OCI-M2 (cell line): ENCODE measurements around the gene SRPK2.
"Not testable (repeated sequence)": the region's sequence is repeated elsewhere in the genome, so short reads cannot be mapped to it uniquely, and the experiment has no call there.

Experiments
- DNase-seq: peaks from one replicate; lab custom pipeline; 2025; ENCODE audit not compliant: unreplicated experiment; lab: John Stamatoyannopoulos, UW

SRPK2 gene

DNA sequence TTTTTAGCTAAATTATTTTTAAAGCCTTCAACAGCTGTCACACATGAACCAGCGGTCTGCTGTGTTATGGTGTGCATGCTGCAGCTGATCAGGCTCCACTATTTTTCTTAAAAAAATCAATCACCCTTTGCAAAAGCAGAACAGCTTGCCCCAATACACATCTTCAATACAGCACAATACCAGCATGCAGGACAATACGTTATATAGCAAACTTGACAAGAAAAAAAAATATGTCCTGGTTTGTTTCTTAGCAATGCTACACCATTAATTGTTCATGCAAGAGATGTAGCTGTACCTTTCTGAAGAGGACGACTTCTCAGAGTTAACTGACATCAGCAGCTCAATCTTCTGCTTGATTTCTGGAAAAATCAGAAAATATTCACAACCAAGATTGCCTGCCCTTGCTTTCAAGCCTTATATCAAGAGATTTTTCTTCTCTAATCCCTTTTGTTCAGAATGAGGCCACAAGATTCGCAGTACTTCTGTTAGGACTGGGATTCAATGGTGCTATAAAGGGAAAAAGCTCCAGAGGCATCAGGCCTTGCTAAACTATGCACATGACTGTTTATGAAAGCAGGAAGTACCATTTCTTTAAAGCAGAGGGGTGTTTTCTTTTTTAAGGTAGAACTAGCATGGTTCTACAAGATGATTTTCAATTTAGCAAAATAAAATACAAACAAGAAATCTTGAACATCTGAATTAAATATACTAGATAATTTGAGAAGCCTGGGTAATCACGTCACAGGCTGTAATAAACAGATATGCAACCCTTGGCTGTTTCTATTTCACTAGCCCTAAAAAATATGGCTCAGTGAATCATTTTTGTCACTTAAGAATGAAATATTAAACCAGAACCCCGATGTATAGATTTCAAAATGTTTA, 120.0 kb downstream of the SRPK2 start:
- DNase-seq = no peak

DNA sequence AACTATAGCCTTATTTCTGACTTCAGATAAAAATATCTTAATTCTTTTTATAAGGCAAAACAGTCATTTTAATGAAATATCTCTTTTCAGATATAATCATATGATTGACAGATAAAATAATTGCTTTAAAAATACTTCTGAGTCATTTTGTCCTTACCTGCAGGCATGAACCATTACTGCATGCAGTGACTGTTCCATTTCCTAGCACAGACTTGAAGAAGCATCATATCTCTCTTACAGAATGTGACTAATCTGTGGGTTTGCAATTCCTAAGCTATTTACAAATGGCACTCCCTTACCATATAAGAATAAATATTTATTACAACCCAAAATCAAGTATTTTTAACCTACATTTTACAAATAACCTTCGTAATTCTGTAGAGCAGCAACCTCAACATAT, 120.7 kb downstream of the SRPK2 start:
- no peak for DNase-seq

DNA sequence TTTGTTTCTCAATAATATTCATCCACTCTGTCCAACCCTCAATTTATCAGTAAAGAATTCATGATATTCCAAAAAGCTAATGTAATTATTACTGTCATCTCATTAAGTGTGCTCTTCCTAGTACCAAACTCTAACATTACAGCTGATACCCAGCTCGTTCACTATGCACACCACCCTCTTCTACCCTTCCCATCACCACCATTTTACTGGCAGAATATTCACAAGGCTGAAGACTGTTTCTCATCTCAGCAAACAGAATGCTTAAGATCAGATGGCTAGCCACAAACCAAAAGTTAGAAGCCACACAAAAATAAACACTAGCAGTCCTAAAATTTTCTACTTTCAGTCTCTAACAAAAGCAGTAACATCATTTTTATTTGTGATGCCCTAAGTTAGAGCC, 121.5 kb downstream of the SRPK2 start:
- DNase-seq = no peak

DNA sequence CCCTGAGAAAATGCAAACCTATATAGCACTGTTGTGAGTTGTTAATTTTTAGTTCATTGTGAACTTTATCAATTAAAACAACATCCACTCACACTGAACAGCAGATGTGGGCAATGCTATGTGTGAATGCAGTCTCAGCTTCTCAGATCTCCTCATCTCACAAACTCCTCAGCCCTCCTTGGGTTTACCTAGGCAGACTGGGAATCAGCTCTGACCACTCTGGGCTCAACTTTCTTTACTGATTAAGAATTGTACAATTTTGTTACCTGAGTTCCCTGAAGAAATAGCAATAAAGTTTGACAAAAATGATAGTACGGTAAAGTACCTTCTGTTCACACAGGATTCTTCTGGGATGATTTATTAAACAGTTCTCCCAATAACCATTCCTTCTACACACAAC, 124.0 kb downstream of the SRPK2 start:
- DNase-seq = no peak

DNA sequence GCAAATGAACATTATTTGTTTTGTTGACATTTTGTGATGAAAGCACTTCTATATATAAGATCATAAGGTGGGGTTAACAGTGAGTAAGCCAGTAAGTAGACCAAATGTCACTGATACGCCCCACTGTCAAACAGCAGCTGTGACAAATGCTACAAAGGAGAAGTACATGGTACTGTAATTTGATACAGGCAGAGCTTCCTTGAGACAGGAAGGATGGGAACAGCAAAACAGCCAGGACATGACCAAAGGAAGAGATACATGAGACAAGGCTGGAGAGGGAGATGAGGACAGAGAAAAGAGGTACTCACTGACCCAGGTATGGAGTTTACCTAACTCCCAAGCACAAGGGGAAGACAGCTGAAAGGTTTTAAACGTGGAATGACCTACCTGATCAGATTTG, 127.0 kb downstream of the SRPK2 start:
- no peak for DNase-seq

DNA sequence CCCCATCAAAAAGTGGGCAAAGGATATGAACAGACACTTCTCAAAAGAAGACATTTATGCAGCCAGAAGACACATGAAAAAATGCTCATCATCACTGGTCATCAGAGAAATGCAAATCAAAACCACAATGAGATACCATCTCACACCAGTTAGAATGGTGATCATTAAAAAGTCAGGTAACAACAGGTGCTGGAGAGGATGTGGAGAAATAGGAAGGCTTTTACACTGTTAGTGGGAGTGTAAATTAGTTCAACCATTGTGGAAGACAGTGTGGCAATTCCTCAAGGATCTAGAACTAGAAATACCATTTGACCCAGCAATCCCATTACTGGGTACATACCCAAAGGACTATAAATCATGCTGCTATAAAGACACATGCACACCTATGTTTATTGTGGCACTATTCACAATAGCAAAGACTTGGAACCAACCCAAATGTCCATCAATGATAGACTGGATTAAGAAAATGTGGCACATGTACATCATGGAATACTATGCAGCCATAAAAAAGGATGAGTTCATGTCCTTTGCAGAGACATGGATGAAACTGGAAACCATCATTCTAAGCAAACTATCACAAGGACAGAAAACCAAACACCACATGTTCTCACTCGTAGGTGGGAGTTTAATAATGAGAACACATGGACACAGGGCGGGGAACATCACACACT, 128.4 kb downstream of the SRPK2 start:
- DNase-seq = not testable (repeated sequence)

DNA sequence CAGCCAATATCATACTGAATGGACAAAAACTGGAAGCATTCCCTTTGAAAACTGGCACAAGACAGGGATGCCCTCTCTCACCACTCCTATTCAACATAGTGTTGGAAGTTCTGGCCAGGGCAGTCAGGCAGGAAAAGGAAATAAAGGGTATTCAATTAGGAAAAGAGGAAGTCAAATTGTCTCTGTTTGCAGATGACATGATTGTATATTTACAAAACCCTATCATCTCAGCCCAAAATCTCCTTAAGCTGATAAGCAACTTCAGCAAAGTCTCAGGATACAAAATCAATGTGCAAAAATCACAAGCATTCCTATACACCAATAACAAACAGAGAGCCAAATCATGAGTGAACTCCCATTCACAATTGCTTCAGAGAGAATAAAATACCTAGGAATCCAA, 129.8 kb downstream of the SRPK2 start:
- DNase-seq = not testable (repeated sequence)

DNA sequence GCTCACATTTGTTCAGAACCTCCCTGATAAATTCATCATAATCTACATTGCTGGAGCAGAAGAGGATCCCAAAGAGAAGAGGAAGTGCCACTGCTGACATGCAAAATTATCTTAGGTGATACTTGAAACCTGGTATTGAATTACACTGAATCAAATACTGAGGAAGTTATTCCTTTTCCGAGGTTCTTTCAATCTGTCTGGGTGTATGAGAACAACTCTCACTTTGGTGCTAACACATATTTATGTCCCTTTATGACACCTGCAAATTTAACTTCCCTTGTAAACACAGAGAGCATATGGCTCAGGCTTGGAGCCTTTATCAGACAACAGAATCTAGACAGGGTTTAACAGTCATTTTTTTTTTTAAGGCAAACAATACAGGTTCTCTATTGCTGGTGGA, 131.4 kb downstream of the SRPK2 start:
- no peak for DNase-seq

DNA sequence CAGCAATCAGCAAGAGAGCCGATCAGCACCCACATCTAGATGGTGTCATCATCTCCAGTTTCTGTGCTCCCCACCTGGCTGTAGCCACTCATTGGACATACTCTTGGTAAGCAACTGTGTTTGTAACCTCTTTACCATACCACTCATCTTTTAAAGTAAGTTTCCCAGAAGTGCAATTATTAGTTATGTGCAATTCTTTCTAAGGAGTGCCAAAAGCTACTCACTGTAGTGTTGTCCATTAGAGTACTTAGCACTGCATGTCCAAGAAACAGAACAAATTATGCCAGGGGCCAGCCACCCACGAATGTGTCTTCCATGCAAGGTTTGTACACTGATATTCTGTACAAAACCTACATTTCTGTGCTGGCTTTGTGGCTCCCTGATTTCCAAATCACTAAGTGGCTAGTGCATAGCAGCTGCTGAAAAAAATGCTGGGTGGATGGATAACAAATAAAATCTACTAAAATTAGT, 131.9 kb downstream of the SRPK2 start:
- DNase-seq = no peak

DNA sequence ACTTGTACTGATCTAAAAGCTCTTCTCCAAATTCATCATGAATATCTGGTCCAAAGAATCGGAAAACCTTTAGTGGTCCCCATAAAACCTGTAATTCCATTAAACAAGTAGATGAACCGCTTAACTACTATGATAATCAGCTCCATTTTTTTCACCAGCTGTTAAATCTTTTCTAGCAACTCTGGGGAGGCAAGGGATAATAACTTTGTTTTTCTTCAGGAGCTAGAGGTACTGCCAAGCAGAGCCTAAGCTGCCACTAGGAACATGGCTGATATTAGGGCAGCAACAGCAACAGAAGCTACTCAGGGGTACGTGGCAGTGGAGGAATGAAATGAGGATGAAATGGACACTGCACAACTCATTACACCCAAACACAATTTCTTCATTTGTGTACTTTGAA, 138.0 kb downstream of the SRPK2 start:
- DNase-seq = no peak

DNA sequence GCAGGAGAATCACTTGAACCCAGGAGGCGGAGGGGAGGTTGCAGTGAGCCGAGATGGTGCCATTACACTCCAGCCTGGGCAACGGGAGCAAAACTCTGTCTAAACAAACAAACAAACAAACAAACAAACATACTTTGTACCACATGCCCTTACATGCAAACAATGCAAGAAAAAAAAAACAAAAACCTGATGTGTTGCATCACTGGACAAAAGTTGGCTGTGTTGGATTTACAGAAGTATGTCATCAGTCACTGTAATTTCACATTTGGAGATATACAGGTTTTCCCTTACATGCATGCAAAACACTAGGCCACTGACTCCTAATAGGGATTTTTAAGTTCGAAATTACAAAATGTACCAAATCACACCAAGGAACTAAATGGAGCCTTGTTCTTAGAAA, 138.5 kb downstream of the SRPK2 start:
- no peak for DNase-seq

DNA sequence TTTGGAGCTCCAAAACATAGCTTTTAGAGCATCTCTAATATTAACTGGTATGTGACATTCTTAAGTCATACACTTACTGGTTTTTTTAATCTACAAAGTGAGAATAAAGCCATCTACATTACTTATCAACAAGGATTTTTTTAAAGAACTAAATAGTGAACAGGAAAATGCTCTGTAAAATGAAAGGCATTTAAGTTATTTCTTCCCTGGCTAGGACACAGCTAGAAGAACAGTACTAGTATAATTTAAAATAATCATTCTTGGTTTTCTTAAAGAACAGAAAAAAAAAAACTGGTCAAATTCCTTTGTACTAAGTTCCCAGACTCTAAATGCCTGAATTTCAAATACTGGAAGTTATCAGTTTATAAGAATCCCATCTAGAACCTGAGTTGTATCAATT, 139.5 kb downstream of the SRPK2 start:
- DNase-seq = no peak

DNA sequence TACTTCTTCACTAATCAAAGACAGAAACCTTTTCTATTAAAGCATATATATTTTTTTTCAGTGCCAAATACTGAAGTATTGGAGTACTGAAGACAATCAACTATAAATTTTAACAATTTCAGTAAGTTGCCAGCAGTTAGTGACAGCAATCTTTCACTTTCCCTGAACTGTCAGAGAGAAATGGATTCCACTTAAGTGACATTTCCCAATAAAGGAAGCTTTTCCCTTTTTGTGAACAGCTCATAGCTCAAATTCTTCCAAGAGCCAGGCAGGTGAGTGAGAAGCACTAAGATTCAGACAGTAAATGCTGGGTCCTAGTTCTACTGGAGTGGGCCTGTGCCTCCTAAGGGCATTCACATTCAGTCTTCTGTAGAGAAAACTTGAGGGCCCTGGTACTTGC, 142.0 kb downstream of the SRPK2 start:
- no peak for DNase-seq

DNA sequence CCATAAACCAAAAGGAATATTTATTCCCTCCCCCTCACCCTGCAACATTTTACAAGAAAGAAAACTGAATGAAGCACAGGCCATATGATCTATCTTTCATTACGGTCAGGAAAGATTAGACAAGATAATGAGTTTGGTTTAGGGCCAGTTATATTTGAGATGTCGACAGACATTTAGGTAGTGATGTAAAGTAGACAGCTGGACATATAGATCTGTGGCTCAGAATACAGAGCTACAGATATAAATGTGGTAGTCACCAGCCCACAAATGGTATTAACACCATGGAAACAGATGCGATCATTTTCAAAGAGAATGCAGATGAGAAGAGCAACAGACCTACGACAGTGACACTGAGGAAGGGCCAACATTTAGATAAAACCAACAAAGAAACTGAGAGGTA, 142.5 kb downstream of the SRPK2 start:
- no peak for DNase-seq

DNA sequence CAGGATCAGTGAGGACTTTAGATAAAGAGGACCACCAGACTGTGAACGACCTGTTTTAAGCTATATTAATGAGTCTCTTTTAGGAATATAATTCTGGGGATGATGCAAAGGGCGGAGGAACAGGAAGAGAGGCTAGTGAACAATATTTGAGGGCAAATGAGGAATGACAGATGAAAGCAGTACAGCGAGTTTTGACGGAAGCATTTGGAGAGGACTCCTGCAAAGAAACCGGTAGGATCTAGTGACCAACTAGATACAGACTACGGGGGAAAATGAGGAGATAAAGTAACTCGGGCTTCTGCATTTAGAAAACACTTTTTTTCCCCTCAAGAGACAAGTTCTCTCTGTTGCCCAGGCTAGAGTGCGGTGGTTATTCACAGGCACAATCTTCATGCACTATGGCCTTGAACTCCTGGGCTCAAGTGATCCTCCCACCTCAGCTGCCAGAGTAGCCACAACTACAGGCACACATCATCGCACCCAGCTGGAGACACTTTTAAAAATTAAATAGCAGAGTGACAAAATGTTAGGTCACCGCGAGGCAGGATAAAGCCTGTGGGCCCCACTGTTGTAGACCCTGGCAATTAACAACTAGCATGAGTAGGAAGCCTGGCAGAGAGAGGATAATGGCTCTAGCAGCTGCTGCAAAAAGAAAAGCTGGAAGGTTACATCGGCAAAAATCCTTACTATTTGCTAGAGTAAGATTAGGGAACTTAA, 143.2 kb downstream of the SRPK2 start:
- DNase-seq = no peak

DNA sequence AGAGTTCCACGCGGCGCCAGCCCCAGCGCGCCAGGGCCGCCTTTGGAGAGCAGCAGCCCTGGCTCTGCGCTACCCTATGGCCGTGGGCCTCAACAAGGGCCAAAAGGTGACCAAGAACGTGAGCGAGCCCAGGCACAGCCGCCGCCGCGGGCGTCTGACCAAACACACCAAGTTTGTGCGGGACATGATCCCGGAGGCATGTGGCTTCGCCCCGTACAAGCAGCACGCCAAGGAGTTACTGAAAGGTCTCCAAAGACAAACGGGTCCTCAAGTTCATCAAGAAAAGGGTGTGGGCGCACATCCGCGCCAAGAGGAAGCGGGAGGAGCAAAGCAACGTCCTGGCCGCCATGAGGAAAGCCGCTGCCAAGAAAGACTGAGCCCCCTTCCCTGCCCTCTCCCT, 144.1 kb downstream of the SRPK2 start:
- DNase-seq = no peak

DNA sequence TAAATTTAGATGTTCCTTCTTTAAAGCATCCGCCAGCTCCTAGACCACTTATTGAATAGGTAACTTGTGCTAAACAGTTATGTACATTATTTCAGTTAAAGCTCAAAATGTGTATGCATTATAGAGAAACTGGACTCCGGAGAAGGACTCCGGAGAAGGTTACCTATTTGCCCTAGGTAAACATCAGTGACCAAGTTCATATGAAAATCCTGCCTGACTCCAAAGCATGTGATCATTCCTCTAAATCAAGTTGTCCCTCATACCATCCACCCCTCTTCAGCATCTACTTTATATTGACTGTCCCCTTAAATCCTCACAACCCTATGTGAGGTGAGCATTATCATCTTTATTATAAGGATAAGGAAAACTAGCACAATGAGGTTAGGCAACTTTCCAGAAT, 147.5 kb downstream of the SRPK2 start:
- no peak for DNase-seq

DNA sequence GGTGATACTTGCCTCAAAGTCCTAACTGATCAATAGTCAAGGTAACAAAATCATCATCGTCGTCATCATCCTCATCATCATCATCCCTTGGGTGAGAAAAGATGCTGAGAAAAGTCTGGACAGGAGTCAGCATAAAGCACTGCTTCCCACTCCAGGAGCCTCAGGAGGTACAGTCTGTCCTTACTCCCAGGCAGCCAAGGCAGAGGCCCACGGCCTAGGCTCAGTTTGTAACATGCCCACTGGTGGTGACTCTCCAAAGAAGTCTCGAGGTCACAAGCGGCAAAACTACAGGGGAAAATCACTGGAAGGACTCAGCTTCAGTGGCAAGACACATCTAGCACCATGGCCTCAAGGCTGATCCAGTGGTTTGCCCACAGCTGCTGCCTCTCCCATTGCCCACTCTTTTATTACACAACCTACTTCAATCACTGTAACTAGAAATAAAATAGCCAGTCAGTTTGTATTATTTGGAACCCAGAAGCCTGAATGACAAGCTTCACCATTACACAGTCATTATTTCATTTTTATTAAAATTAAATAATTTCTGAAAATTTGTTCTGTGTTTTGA, 150.4 kb downstream of the SRPK2 start:
- no peak for DNase-seq

DNA sequence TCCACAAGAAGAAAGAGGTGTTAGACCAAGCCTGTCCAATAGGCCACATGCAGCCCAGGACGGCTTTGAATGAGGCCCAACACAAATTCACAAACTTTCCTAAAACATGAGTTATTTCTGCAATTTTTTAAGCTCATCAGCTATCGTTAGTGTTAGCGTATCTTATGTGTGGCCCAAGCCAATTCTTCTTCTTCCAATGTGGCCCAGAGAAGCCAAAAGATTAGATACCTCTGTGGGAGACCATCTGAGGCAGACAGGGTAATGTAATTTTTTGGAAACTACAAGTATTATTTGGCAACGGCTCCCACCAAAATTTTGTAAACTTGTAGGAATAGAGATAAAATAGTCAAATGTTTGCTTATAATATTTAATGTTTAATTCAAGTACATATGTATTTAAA, 153.8 kb downstream of the SRPK2 start:
- no peak for DNase-seq

DNA sequence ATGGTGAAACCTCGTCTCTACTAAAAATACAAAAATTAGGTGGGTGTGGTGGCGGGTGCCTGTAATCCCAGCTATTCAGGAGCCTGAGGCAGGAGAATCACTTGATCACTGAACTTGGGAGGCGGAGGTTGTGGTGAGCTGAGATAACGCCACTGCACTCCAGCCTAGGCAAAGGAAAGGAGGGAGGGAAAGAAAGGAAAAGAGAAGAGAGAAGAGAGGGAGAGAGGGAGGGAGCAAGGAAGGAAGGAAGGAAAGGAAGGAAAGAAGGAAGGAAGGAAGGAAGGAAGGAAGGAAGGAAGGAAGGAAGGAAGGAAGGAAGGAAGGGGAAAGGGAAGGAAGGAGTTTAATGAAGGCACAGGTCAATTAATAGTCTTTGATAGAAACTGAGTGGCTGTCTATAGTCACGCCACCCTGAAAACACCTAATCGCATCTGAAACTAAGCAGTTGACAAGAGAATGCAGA, 155.9 kb downstream of the SRPK2 start:
- not testable (repeated sequence) for DNase-seq

DNA sequence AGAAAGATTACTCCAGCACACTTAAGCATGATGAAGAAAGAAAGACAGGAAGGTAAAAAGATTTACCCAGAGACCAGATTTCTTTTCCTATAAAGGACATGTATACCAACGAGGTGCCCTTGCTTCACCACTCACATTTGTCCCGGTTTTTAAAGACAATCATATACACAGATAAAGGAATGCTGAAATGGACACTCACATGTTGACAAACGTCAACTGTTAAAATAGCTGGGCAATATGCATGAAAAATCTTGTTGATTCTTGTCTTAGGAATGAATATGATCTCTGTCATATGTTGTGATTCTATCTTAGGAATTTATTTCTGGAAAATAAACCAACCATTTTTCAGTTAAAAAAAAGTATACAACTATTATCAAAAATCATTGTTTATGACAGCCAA, 158.2 kb downstream of the SRPK2 start:
- DNase-seq = no peak
